Measurements from ENCODE around the gene HOXD8.

The HOXD8 gene

DNA sequence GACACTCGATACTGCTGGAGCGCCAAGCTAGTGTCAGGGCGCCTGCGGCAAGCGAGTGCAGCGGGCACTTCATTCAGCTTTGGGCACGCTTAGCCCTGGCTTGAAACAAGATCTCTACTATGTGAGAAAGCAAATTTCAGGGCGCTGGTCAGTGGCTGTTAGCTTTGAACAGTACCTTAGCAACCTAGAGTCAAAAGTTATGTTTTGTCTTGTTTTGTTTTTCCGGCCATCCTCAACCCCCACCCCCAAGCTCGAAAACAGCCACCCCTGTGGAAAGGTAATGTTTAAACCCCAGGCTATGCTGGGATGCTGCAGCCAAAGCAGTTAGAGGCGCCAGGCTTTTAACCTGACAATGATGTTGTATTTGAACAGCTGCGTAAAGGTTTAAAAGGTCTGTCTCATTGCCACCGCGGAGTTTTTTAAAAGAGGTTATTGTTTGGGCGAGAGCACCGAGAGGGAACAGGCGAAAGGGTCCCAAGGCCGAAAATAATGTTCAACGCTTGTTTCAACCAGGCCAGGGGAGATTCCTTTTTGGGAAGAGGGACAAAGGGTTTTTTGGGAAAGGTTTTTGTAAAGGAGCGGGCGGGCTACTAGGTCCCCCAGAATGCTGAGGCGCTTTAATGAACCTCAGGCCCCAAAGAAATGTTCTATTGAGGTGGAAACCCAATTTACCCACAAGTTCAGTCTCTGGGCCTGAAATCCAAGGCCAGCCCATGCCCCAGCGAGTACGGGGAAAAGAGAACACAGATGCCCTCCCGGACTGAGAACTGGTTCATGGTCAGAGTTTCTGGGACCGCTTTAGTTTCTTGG, 15.2 kb upstream of the HOXD8 start:
- in situ Hi-C loops (cut with HindIII; ENCODE audit: low sequenced_read_pairs) = no loop called here

DNA sequence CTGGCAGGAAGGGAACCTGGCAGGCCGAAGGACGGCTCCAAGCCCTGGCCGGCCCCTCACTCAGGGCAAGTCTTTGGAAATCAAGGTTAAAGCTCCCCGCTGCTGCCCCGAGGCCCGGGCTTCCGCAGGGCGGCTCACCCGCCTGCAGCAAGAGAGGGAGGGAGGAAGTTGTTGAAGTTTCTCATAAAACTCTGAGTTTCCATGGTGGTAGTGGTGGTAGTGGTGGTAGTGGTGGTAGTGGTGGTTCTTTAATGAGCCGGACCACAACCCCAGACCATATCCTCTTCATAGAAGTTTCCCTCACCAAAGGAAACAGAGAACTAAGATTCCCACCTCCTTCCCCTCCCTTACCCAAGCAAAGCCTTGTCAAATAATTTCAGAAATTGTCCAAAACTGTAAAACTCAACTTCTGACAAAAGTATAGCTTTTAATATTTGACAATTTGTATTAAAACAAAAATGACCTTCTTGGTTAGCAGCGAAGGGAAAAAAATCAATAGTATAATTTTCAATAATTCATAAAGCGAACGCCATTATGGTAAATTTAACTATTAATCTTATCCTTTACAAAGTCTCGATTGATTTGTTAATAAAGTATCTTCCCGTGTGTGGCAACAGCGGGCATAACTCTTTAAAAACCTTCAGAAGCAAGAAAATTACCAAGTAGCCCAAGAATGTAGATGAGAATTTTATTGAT, 14.4 kb upstream of the HOXD8 start:
- in situ Hi-C loops (cut with HindIII; ENCODE audit: low sequenced_read_pairs) = no loop called here

DNA sequence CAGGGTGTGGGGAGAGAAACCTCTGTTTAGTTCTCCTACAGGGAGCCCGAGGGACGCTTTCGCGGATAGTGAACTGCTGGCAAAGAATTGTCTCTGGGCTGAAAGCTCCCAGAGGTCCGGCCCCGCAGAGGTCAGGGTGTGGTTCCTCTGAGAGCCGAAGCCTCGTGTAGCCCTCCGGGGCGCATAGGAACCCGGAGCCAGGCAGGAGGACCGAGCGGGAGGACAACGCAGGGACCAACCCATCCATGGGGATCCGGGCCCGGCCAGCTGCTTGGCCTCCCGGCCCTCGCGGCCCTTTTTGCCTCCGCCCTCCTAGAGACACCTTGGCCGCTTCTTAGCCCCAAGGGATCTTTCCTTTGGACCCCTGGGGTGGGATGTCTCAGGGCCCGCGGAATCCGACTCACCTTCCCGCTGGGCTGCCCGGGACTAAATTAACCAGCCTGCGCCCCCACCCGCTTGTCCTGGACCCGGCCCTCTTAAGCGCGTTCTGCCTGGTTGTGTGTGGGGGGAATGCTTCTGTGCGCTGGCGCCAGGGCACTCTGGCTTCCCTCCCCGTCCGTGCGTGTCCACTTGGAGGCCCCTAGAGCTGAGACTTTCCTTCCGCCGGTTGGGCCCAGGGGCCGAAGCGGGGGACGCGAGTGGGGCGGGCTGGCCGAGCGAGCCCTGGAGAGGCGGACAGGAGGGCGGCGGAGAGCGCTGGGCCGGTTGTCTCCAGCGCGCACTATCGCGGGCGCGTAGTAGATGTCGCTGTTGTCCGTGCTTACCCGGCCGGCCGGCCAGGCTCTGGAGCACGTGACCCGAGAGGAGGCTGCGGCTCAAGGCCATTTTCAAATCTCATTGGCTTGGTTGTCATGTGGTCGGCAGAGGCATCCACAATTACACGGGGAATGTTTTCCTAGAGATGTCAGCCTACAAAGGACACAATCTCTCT, 13.4 kb upstream of the HOXD8 start, which contains the start of gene HOXD10:
Gene HOXD10 (plus strand): TSS at position 896 of the 931 bp plus-strand sequence. CDS start 56 bp downstream, outside the sequence.
- in situ Hi-C loops (cut with HindIII; ENCODE audit: low sequenced_read_pairs) = no loop called here

- in situ Hi-C loops (cut with HindIII; ENCODE audit: low sequenced_read_pairs) = no loop called here
These were observed 12.2 kb upstream of the HOXD8 start for GRCh38 chr2:176117162-176117822.

DNA sequence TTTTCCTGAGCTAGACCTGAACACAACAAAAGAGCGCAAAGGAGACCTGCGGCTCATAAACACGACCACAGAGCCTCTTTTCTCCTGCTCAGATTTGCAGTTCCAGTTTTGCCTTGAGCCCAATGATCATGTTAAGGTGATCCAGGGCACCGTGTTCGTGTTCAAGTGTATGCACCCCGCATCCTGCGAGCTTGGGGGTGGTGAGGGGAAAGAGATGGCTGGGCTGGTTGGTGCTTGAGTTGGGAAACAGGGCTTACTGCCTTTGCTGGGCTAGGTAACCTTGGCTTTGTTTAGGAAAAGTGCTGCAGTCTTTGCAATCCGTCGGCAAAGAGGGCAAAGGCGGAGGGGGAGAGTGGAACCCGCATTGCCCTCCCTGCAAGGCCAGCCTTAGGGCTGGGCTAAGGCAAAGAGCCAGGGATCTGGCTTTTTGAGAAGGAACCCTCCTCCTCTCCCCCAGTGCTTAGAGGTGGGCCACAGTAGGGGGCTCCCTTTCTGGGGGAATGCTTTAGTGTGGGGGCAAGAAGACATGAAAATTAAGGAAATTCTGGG, 11.6 kb upstream of the HOXD8 start:
- in situ Hi-C loops (cut with HindIII; ENCODE audit: low sequenced_read_pairs) = no loop called here

- in situ Hi-C loops (cut with HindIII; ENCODE audit: low sequenced_read_pairs) = no loop called here
These were observed 10.7 kb upstream of the HOXD8 start for GRCh38 chr2:176118601-176119339.

GRCh38 chr2:176120364-176121189, 8.9 kb upstream of the HOXD8 start:
- in situ Hi-C loops (cut with HindIII; ENCODE audit: low sequenced_read_pairs) = no loop called here

- in situ Hi-C loops (cut with HindIII; ENCODE audit: low sequenced_read_pairs) = no loop called here
These were observed 8.1 kb upstream of the HOXD8 start for GRCh38 chr2:176121190-176122051.

- in situ Hi-C loops (cut with HindIII; ENCODE audit: low sequenced_read_pairs) = no loop called here
These were observed 7.3 kb upstream of the HOXD8 start for GRCh38 chr2:176122052-176122682.

DNA sequence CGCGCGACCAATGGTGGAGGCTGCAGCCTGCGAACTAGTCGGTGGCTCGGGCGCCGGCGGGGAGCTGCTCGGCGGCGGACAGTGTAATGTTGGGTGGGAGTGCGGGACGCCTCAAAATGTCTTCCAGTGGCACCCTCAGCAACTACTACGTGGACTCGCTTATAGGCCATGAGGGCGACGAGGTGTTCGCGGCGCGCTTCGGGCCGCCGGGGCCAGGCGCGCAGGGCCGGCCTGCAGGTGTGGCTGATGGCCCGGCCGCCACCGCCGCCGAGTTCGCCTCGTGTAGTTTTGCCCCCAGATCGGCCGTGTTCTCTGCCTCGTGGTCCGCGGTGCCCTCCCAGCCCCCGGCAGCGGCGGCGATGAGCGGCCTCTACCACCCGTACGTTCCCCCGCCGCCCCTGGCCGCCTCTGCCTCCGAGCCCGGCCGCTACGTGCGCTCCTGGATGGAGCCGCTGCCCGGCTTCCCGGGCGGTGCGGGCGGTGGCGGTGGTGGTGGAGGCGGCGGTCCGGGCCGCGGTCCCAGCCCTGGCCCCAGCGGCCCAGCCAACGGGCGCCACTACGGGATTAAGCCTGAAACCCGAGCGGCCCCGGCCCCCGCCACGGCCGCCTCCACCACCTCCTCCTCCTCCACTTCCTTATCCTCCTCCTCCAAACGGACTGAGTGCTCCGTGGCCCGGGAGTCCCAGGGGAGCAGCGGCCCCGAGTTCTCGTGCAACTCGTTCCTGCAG, 6.7 kb upstream of the HOXD8 start, which contains the start of gene HOXD9:
Gene HOXD9 (plus strand): TSS at position 37 of the 728 bp plus-strand sequence. CDS start 50 bp downstream, at position 87.
- in situ Hi-C loops (cut with HindIII; ENCODE audit: low sequenced_read_pairs) = no loop called here

DNA sequence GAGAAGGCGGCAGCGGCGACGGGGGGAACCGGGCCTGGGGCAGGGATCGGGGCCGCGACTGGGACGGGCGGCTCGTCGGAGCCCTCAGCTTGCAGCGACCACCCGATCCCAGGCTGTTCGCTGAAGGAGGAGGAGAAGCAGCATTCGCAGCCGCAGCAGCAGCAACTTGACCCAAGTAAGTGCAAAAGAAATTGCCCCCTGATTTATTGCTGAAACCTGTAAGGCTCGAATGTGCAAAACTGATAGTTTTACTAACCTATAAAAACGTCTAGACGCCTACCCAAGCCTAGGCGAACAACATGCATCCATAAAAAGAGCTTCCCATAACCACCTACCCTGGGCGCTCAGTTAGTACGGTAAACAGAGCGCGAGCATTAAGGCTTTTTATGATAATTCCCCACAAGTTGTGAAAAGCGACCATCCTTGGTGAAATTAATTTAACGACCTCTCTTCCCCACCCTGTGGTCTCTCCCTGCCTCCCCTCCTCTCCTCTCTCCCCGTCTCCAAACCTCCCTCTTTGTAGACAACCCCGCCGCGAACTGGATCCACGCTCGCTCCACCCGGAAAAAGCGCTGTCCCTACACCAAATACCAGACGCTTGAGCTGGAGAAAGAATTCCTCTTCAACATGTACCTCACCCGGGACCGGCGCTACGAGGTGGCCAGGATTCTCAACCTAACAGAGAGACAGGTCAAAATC, 5.9 kb upstream of the HOXD8 start:
- in situ Hi-C loops (cut with HindIII; ENCODE audit: low sequenced_read_pairs) = no loop called here

DNA sequence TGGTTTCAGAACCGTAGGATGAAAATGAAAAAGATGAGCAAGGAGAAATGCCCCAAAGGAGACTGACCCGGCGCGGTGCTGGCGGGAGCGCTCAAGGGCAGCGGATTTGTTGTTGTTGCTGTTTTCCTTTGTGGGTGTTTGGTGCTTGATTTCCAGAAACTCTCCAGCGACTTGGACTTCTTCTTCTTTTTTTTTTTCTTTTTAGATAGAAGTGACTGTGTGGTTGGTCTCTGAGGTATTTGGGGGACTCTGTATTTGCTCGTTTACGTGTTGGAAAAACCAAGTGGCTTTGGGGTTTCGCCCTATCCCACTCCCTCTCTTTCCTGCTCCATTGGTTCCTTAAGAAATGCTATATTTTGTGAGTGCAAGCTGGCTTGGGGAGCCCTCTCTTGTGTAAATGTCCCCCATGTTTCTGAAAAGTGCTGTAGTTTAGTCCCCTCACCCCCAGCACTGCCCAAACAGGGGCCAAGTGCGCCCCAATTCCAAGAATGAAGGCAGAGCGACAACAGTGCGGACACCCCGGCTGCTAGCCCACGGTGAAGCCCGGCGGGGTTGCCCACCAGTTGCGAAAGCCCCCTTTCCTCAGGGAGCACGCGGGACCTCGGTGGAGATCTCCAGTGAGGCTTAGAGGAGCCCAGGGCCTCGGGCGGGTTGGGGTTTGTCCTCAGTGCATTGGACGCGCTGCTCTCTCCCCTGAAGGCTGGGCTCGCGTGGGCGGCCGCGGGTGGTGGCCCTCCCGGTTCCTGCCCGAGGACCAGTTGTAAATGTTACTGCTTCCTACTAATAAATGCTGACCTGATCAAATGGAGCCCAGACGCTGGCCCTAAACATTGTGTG, 5.2 kb upstream of the HOXD8 start:
- in situ Hi-C loops (cut with HindIII; ENCODE audit: low sequenced_read_pairs) = no loop called here

- in situ Hi-C loops (cut with HindIII; ENCODE audit: low sequenced_read_pairs) = loop anchor here (25.0 kb wide), 1 partner anchor 512 kb away; no protein-coding TSS in a partner anchor
These were observed 4.3 kb upstream of the HOXD8 start for GRCh38 chr2:176124947-176125771.

GRCh38 chr2:176125772-176126054, 3.8 kb upstream of the HOXD8 start:
- in situ Hi-C loops (cut with HindIII; ENCODE audit: low sequenced_read_pairs) = loop anchor here (25.0 kb wide), 1 partner anchor 512 kb away; no protein-coding TSS in a partner anchor

Data from DLD1 (cell line).